Ovary (tissue), 9 donors: ENCODE measurements around the gene PKM. TPM values are rescaled to one million over a fixed set of nuclear protein-coding genes. Genes with fewer than 3 reads are reported as not detected.
A peak's percentile ranks its signal among the peaks of the same experiment; 100 is the strongest.

Experiments
- DNase-seq, 5 donors: peaks; one replicate each; pipeline ENCODE4 v3.0.0-alpha.2; 2019 to 2020
- H3K27ac ChIP-seq, 2 donors: fragments of 200-600 bp; one replicate each; pipeline versions ENCODE4 v1.5.1 to v1.8.0; 2019 to 2022
- H3K27me3 ChIP-seq: fragments of 200-600 bp; one replicate; pipeline ENCODE4 v1.8.0; 2022
- H3K36me3 ChIP-seq: fragments of 200-600 bp; sonication (generic); one replicate; pipeline ENCODE4 v1.5.1; 2019
- H3K4me1 ChIP-seq: one replicate; pipeline ENCODE4 v1.8.1; 2013; ENCODE audit warnings: mild to moderate bottlenecking, moderate library complexity; ENCODE audit not compliant: insufficient read depth
- H3K4me3 ChIP-seq: fragments of 200-600 bp; sonication (generic); one replicate; pipeline ENCODE4 v1.5.1; 2017
- H3K9me3 ChIP-seq, 2 donors: fragments of 200-600 bp in 1 of 2; sonication (generic) in 1 of 2; one replicate each; pipeline versions ENCODE4 v1.5.1 to v1.8.1; 2013 to 2019; ENCODE audit warnings: mild to moderate bottlenecking in 1 of 2, moderate library complexity in 1 of 2
- CTCF ChIP-seq, 3 donors: fragments of 450-650 bp in 2 of 3; fragments of 200-600 bp in 1 of 3; IDR thresholded peaks; one replicate each; pipeline versions ENCODE4 v1.5.1 to v1.8.0; 2016 to 2022; ENCODE audit warnings: antibody characterized with exemption in 3 of 3, mild to moderate bottlenecking in 1 of 3
- EP300 ChIP-seq: sonication (generic); formaldehyde crosslinking; IDR thresholded peaks from one replicate; pipeline ENCODE4 v1.6.1; 2017; ENCODE audit warnings: antibody characterized with exemption
- POLR2A ChIP-seq: fragments of 450-650 bp; IDR thresholded peaks from one replicate; pipeline ENCODE4 v1.6.1; 2017; ENCODE audit warnings: antibody characterized with exemption, mild to moderate bottlenecking, moderate library complexity
- WGBS, 3 donors: extraction: QIAGEN DNeasy Blood & Tissue Kit in 1 of 3; methylation state at CpG; one replicate each; pipeline versions ENCODE4 v1.1.5 to v1.1.7; 2013 to 2017; 5-methylcytosine and 5-hydroxymethylcytosine counted together
- intact Hi-C, 4 donors: fragments of 100-400 bp; cut with DNase I; formaldehyde crosslinking; loops; one replicate each; pipeline versions ENCODE4 v1.11.0 to v1.15.1; 2022 to 2023
- polyA plus RNA-seq, 2 donors: library from polyadenylated mRNA; stranded (reverse); fragments of 200-250 nt in 1 of 2; fragments of 350-450 nt in 1 of 2; fragmentation: Illumina TruSeq in 1 of 2; extraction: RNeasy Lipid Tissue Mini Kit (QIAGEN cat#74804) in 1 of 2; gene quantifications; one replicate each; pipeline ENCODE4 v1.2.3, GENCODE V29; 2013 to 2014
- total RNA-seq, 7 donors: library from RNA; depleted of rRNA in 2 of 7; stranded (reverse); fragments of >200 nt in 2 of 7; fragmentation: NEBNext Ultra II Directional in 3 of 7; extraction: Animal tissue kit (Norgen Biotek cat#: 25700) in 3 of 7; gene quantifications; one replicate each; pipeline versions ENCODE4 v1.1.0 to v1.2.4, GENCODE V29; 2016 to 2023
- donor health status: DM: no; HTN: no; CAD: no; lungs with moderate emphysema.
- donor health status: DM: no; HTN: no; CAD: no.
- donor health status: Bipolar disorder and iron deficiency.
- donor health status: DM: yes; HTN: yes; CAD: no.
- donor health status: DM: no; HTN: no; CAD: no.
- donor health status: DM: yes; HTN: yes; CAD: no.

PKM gene
- total and polyA plus RNA-seq, 9 donors = 128 to 692 (median 291) TPM

DNA sequence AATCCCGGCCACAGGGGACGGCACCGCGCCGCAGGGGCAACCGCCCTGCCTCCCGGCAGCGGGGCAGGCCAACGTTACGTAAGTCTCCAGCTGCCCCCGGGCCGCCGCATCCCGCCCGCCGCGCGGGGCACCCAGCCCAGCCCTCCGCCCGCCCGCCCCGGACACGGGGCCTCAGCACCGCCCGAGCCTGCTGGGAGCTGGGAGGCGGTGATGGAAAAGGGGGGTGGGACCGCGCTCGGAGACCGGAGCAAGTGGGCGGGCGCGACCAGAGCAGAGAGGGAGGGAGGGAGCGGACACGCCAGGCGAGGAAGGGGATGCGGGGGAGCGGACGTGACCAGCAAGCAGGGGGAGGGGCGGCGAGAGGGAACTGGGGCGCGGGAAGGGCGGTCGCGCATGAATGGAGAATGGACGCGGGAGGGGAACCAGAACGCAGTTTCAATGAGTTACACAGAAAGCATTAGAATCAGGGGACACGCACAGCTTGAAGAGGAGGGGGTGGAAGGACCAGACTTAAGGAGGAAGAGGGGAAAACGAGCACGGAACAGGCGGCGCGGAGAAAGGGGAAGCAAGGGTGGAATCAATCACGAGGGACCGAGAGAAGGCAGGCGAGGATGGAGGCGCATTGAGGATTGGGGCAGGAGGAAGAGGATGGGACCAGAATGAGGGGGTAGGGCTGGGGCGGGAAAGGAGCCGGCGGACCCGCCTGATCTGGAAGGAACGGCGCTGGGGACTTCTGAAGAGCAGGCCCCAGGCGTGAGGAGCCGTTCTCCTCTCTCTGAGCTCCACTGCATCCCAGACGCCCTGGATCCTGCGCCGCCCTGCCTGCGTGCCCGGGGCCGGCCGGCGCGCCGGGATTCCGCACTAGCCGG is 559 bp downstream of the PKM start:
- TF ChIP-seq POLR2A (peak; percentile 61), CTCF (IDR thresholded peaks at IDR 0.05) (peak in 1 of 3 donors; percentile 20), EP300 (no peak)
- peaks cover 20% of the 10 kb centered on the region for H3K4me1 ChIP-seq
- no peaks in the 10 kb centered on the region for H3K27me3 ChIP-seq
- DNase-seq = peak; percentile 92 to 95 (median 93)
- H3K9me3 ChIP-seq = no peaks in the 10 kb centered on the region
- peak overlapping the region; percentile 90 to 99 for H3K27ac ChIP-seq
- WGBS, 3 donors = 1% methylated on average over 61 to 79 of the region's 79 CpGs
- peak overlapping the region; percentile 88 for H3K4me3 ChIP-seq
- H3K36me3 ChIP-seq = no peaks in the 10 kb centered on the region
- intact Hi-C loops = loop anchor here in 2 of 4 donors (2.0 to 5.0 kb wide), 2 partner anchors 42 kb away; partner anchors contain the start of gene PARP6 (in 2 of the 2)

DNA sequence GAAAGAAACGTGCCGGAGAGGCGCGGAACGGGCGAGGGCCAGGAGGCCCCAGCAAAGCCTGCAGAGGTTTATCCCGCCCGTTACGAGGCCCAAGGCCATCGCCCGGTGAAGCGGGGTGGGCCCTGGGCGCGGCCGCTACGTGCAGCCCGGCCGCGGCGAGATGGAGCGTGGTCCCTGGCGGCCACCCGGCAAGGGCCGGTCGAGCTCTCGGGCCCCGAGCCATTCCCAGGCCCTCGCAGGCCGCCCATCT is 1.1 kb downstream of the PKM start:
- H3K4me3 ChIP-seq = peak overlapping the region; percentile 88
- DNase-seq = no peak
- TF ChIP-seq CTCF (IDR thresholded peaks at IDR 0.05) = no peak
- H3K4me1 ChIP-seq = peaks cover 20% of the 10 kb centered on the region
- no peaks in the 10 kb centered on the region for H3K9me3 ChIP-seq
- WGBS, 3 donors = 0% methylated on average over 28 to 29 of the region's 29 CpGs
- no peaks in the 10 kb centered on the region for H3K27me3 ChIP-seq
- intact Hi-C loops = loop anchor here in 2 of 4 donors (2.0 to 5.0 kb wide), 2 partner anchors 42 to 43 kb away; partner anchors contain the start of gene PARP6 (in 2 of the 2)
- no peaks in the 10 kb centered on the region for H3K36me3 ChIP-seq
- peak overlapping the region; percentile 90 to 99 for H3K27ac ChIP-seq

DNA sequence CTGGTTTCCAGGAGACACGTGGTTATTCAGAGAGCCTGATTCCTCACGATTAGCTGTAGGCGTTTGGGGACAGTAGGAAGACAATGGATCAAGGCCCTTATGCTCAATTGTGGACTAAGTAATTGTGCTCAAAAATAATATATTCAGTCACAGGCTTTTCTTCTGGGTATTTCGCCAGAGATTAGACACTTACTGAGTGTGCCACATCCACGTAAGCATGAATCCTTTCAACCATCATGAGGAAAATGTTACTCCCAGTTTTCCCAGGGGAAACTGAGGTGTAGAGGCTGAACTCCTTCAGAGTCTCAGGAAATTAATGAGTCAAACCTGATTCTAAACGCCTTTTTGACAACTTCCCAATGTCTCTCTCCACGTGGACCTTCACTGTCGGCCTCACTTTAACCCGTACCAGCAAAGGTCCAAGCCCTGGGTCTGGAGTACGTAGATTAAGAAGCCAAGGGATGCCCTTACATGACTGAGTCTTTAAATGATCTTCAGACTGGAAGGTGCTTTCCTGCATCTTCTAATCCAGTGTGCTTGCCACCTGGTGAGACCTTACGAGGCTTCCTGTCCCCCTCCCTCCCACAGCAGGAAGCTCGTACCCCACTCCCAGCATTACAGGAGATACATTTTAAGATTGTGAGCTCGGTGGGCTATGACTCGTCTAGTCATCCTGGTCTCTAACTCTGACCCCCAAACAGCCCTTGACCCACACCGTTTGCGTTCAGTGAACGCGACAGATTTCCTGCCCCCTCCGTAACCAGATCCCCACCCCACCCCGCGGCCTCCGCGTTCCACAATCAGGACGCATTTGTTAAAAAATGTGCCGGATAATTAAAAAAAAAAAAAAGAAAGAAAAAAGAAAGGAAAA is 1.7 kb downstream of the PKM start:
- H3K36me3 ChIP-seq = no peaks in the 10 kb centered on the region
- H3K4me1 ChIP-seq = peaks cover 20% of the 10 kb centered on the region
- TF ChIP-seq POLR2A (no peak), CTCF (IDR thresholded peaks at IDR 0.05) (no peak), EP300 (no peak)
- 10% methylated on average over 25 of the region's 25 CpGs for WGBS, 3 donors
- no peak for DNase-seq
- H3K27me3 ChIP-seq = no peaks in the 10 kb centered on the region
- intact Hi-C loops = no loop called here
- H3K9me3 ChIP-seq = no peaks in the 10 kb centered on the region
- peak overlapping the region; percentile 90 to 99 for H3K27ac ChIP-seq
- H3K4me3 ChIP-seq = peak overlapping the region; percentile 88

- Histone ChIP-seq H3K9me3 (no peaks in the 10 kb centered on the region), H3K4me3 (no peak overlapping the region), H3K27ac (no peak overlapping the region), H3K4me1 (peaks cover 20% of the 10 kb centered on the region), H3K27me3 (no peaks in the 10 kb centered on the region), H3K36me3 (no peaks in the 10 kb centered on the region)
- 80 to 81% (median 80%) methylated on average over 4 of the region's 4 CpGs for WGBS, 3 donors
- TF ChIP-seq CTCF (IDR thresholded peaks at IDR 0.05) (no peak), POLR2A (no peak), EP300 (no peak)
- DNase-seq = no peak
- intact Hi-C loops = no loop called here
These were observed 3.3 kb downstream of the PKM start for GRCh38 chr15:72227720-72228119.
